Stimulated activated CD8-positive, alpha-beta memory T cell treated with anti-CD3 and anti-CD28 coated beads, Interleukin-7, amount 100 ng/mL, for 24 hours (primary cell): ENCODE measurements around the gene EIF4EBP2.

Experiments
- DNase-seq: peaks from one replicate; pipeline ENCODE4 v3.0.0-alpha.2; 2020; ENCODE audit warnings: low read depth

EIF4EBP2 gene

GRCh38 chr10:70404036-70404786 is at the start of gene EIF4EBP2:
Gene EIF4EBP2, plus strand, starts transcription at chr10:70404145. Its CDS starts 257 bp downstream, at chr10:70404402.
- DNase-seq: peak; percentile 100

GRCh38 chr10:70354556-70354955 is 49.4 kb upstream of the EIF4EBP2 start:
- no peak for DNase-seq

GRCh38 chr10:70355051-70356021 is 48.6 kb upstream of the EIF4EBP2 start:
- DNase-seq: no peak

- no peak for DNase-seq
Measured at GRCh38 chr10:70357565-70357964, 46.4 kb upstream of the EIF4EBP2 start.

- DNase-seq: no peak
Measured at GRCh38 chr10:70358446-70358845, 45.5 kb upstream of the EIF4EBP2 start.

GRCh38 chr10:70359017-70359550 is 44.9 kb upstream of the EIF4EBP2 start:
- no peak for DNase-seq

GRCh38 chr10:70360215-70360614 is 43.7 kb upstream of the EIF4EBP2 start:
- no peak for DNase-seq

GRCh38 chr10:70362328-70362727 is 41.6 kb upstream of the EIF4EBP2 start:
- DNase-seq: no peak

GRCh38 chr10:70363292-70363691 is 40.7 kb upstream of the EIF4EBP2 start:
- DNase-seq: no peak

GRCh38 chr10:70363971-70364771 is 39.8 kb upstream of the EIF4EBP2 start:
- DNase-seq: peak; percentile 66

- DNase-seq: no peak
Measured at GRCh38 chr10:70364772-70365091, 39.2 kb upstream of the EIF4EBP2 start.

- DNase-seq: no peak
Measured at GRCh38 chr10:70367195-70367796, 36.6 kb upstream of the EIF4EBP2 start.

- no peak for DNase-seq
Measured at GRCh38 chr10:70368774-70369482, 35.0 kb upstream of the EIF4EBP2 start.

GRCh38 chr10:70369498-70370018 is 34.4 kb upstream of the EIF4EBP2 start:
- DNase-seq: no peak

GRCh38 chr10:70370766-70371165 is 33.2 kb upstream of the EIF4EBP2 start:
- no peak for DNase-seq

- no peak for DNase-seq
Measured at GRCh38 chr10:70371846-70372245, 32.1 kb upstream of the EIF4EBP2 start.

GRCh38 chr10:70374775-70375614 is 28.9 kb upstream of the EIF4EBP2 start:
- DNase-seq: no peak

GRCh38 chr10:70376436-70377378 is 27.2 kb upstream of the EIF4EBP2 start:
- no peak for DNase-seq

- no peak for DNase-seq
Measured at GRCh38 chr10:70378122-70378521, 25.8 kb upstream of the EIF4EBP2 start.
